Endothelial cell of umbilical vein (primary cell): Measurements from ENCODE around the gene P2RX4. TPM values are rescaled to one million over a fixed set of nuclear protein-coding genes. Genes with fewer than 3 reads are reported as not detected.

Experiments used
- BruUV-seq: library from RNA; stranded (reverse); fragments of 400-500 nt; replicated peaks from 2 replicates; lab custom pipeline; 2021; lab: Mats Ljungman, UMichigan
- CTCF ChIA-PET: fragments of 300-600, 350-600 bp; sonication (Branson Sonifier 250); formaldehyde crosslinking; loops from one replicate; lab custom pipeline; 2021; ENCODE audit warnings: antibody characterized with exemption, inconsistent platforms; lab: Charles Lee
- POLR2A ChIA-PET: fragments of 300-600, 350-600 bp; sonication (Branson Sonifier 250); formaldehyde crosslinking; loops from one replicate; lab custom pipeline; 2021; ENCODE audit warnings: antibody characterized with exemption, inconsistent platforms; lab: Charles Lee
- DNase-seq: peaks from one replicate; pipeline ENCODE4 v3.0.0-alpha.2; 2011; ENCODE audit warnings: low read depth, low spot score
- FAIRE-seq: peaks from 2 replicates; lab custom pipeline; 2011; peaks lifted over from hg19 to GRCh38; lab: Jason Lieb, UNC
- H2AFZ ChIP-seq: 2 replicates; pipeline ENCODE4 v1.6.0; 2012; ENCODE audit warnings: low read depth, low read length, control low read depth, inconsistent platforms
- H3K27ac ChIP-seq: 2 replicates; pipeline ENCODE4 v1.5.1; 2011; ENCODE audit warnings: low read depth, mild to moderate bottlenecking, control low read depth, low read length, moderate library complexity; ENCODE audit not compliant: insufficient read depth
- H3K27me3 ChIP-seq, 2 experiments: 2 replicates each; pipeline versions ENCODE4 v1.6.0 to v1.6.1; 2011; ENCODE audit warnings: low read length in 2 of 2, mixed read lengths in 1 of 2; ENCODE audit not compliant: control insufficient read depth in 2 of 2, insufficient read depth in 2 of 2
- H3K36me3 ChIP-seq, 2 experiments: 2 replicates in 1 of 2; 3 replicates in 1 of 2; pipeline ENCODE4 v1.5.1; 2011; ENCODE audit warnings: low read length in 2 of 2, mild to moderate bottlenecking in 1 of 2, moderate library complexity in 1 of 2; ENCODE audit not compliant: control insufficient read depth in 2 of 2, insufficient read depth in 2 of 2; ENCODE audit errors: extremely low read depth in 1 of 2
- H3K4me1 ChIP-seq: 3 replicates; pipeline ENCODE4 v1.5.1; 2011; ENCODE audit warnings: mild to moderate bottlenecking, low read length; ENCODE audit not compliant: control insufficient read depth, insufficient read depth; ENCODE audit errors: extremely low read depth
- H3K4me2 ChIP-seq: 2 replicates; pipeline ENCODE4 v1.6.1; 2011; ENCODE audit warnings: low read length, control low read depth, mixed read lengths; ENCODE audit not compliant: insufficient read depth
- H3K4me3 ChIP-seq, 3 experiments: fragments of 200-600 bp in 1 of 3; sonication (generic), shearing (Covaris generic) in 1 of 3; replicated peaks in 1 of 3; 2 replicates each; pipeline ENCODE4 v1.5.1; 2011 to 2016; ENCODE audit warnings: control low read depth in 3 of 3, low read length in 3 of 3, mild to moderate bottlenecking in 2 of 3, inconsistent platforms in 1 of 3, low read depth in 1 of 3, moderate library complexity in 1 of 3; ENCODE audit not compliant: insufficient read depth in 1 of 3
- H3K79me2 ChIP-seq: 2 replicates; pipeline ENCODE4 v1.6.0; 2012; ENCODE audit warnings: low read length, inconsistent platforms; ENCODE audit not compliant: control insufficient read depth, insufficient read depth
- H3K9ac ChIP-seq: replicated peaks from 2 replicates; pipeline ENCODE3; 2011; ENCODE audit warnings: low read length, control low read depth; ENCODE audit not compliant: insufficient read depth; ENCODE audit errors: extremely low read depth
- H3K9me1 ChIP-seq: replicated peaks from 3 replicates; pipeline ENCODE4 v1.6.0; 2011; ENCODE audit warnings: mild to moderate bottlenecking, low read length; ENCODE audit not compliant: control insufficient read depth, insufficient read depth; ENCODE audit errors: extremely low read depth
- H3K9me3 ChIP-seq: replicated peaks from 2 replicates; pipeline ENCODE4 v1.5.1; 2012; ENCODE audit warnings: low read length, inconsistent platforms; ENCODE audit not compliant: control insufficient read depth, insufficient read depth
- H4K20me1 ChIP-seq: replicated peaks from 2 replicates; pipeline ENCODE3; 2011; ENCODE audit warnings: mild to moderate bottlenecking, low read length; ENCODE audit not compliant: control insufficient read depth, insufficient read depth; ENCODE audit errors: extremely low read depth
- FOS ChIP-seq: IDR thresholded peaks from 2 replicates; pipeline ENCODE4 v1.6.1; 2011; ENCODE audit warnings: mild to moderate bottlenecking, low read length, moderate library complexity, borderline replicate concordance; ENCODE audit not compliant: insufficient read depth
- GATA2 ChIP-seq: IDR thresholded peaks from 2 replicates; pipeline ENCODE4 v1.7.0; 2011; ENCODE audit warnings: low read depth, mild to moderate bottlenecking, moderate library complexity, mixed read lengths, low read length; ENCODE audit not compliant: insufficient read length, insufficient read depth
- JUN ChIP-seq: IDR thresholded peaks from 2 replicates; pipeline ENCODE4 v1.6.1; 2011; ENCODE audit warnings: borderline replicate concordance, low read depth; ENCODE audit not compliant: insufficient read length, insufficient read depth
- MYC ChIP-seq: IDR thresholded peaks from one replicate; pipeline ENCODE4 v1.6.1; 2011; ENCODE audit warnings: mild to moderate bottlenecking, low read depth, low read length
- POLR2A ChIP-seq: IDR thresholded peaks from 2 replicates; pipeline ENCODE4 v1.6.1; 2012; ENCODE audit warnings: low read depth, mild to moderate bottlenecking, control low read depth, low read length
- POLR2AphosphoS5 ChIP-seq: IDR thresholded peaks from 2 replicates; pipeline ENCODE4 v1.6.1; 2012; ENCODE audit warnings: low read depth, mild to moderate bottlenecking, control low read depth, low read length, moderate library complexity; ENCODE audit not compliant: insufficient read depth
- dilution Hi-C: fragments of 300-500 bp; cut with MboI; formaldehyde crosslinking; loops from one replicate; pipeline ENCODE4 v1.15.0; 2019; ENCODE audit warnings: low sequenced_read_pairs; ENCODE audit not compliant: extremely low pct_ligation_motif_present
- intact Hi-C: fragments of 100-400 bp; cut with micrococcal nuclease; formaldehyde crosslinking; loops from one replicate; pipeline ENCODE4 v1.10.0; 2022
- polyA plus RNA-seq, 4 experiments: library from polyadenylated mRNA; depleted of rRNA in 3 of 4; stranded (reverse) in 3 of 4; unstranded in 1 of 4; fragments of >200 nt; gene quantifications; 2 replicates each; pipeline versions ENCODE4 v1.2.1 to v1.2.3, GENCODE V29; 2011 to 2012; ENCODE audit warnings: missing spikeins in 1 of 4
- total RNA-seq: library from RNA; stranded (reverse); gene quantifications from 2 replicates; pipeline ENCODE4 v1.2.3, GENCODE V29; 2021
- TF ChIP-seq, protein P1 (sequence below), 2 donors: IDR thresholded peaks; 1 replicate in 1 of 2; 2 replicates in 1 of 2; pipeline ENCODE4 v1.5.1; 2011; ENCODE audit warnings: low read length in 2 of 2, mild to moderate bottlenecking in 2 of 2, moderate library complexity in 2 of 2, control low read depth in 1 of 2, inconsistent platforms in 1 of 2, low read depth in 1 of 2; ENCODE audit not compliant: insufficient read depth in 1 of 2; ENCODE audit errors: extremely low read depth in 1 of 2
- TF ChIP-seq, protein P2 (sequence below): IDR thresholded peaks from 2 replicates; pipeline ENCODE4 v1.6.1; 2011; ENCODE audit not compliant: insufficient read depth, insufficient read length

Gene P2RX4
- total and polyA plus RNA-seq, 2 donors (not counting 3 experiments of a cell fraction or from before 2014, with no cell fraction given) = 92.8 to 116 TPM

DNA sequence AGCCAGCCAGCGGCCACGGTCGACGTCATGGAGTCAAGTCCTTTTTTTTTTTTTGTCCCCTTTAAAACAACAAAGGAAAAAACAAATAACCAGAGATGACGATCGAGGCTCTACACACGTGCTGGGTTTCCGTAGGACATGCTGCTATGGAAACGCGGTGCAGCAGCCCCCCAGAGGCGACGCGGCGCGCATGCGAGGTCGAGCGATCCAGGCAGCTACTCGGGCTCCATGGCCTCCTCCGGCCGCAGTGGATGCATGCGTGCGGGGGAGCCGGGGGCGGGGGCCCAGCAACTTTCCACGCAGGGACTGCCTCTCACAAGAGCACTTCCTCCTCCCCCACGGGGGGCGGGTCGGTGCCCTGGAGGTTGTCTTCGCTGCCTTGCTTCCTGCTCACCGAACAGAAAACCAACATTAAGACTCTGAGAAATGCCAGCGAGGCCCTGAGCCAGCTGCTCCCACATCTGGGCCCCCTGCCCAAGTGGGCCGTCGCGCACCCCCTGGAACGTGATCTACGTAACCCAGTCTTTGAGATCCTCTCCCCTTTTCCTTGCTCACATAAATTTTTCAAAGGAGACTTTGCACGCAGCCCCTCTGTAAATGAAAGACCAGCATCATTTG, 30.7 kb downstream of the P2RX4 start:
- no peaks in the 10 kb centered on the region for H4K20me1 ChIP-seq
- H3K9me3 ChIP-seq = no peaks in the 10 kb centered on the region
- peaks cover 14% of the 10 kb centered on the region for H3K4me1 ChIP-seq
- H3K79me2 ChIP-seq = no peaks in the 10 kb centered on the region
- no peak overlapping the region for H2AFZ ChIP-seq
- intact Hi-C loops (no loop called here), dilution Hi-C loops (no loop called here)
- H3K4me2 ChIP-seq = no peak overlapping the region
- H3K4me3 ChIP-seq = no peak overlapping the region
- ChIA-PET CTCF (no interaction called here), POLR2A (no interaction called here)
- peaks cover 0 to 31% of the 10 kb centered on the region in 2 experiments for H3K36me3 ChIP-seq
- no peaks in the 10 kb centered on the region for H3K9me1 ChIP-seq
- no peak overlapping the region for H3K27ac ChIP-seq
- TF ChIP-seq GATA2 (no peak), POLR2AphosphoS5 (no peak), FOS (no peak), MYC (no peak), POLR2A (no peak), JUN (no peak)
- TF ChIP-seq, protein P1, sequence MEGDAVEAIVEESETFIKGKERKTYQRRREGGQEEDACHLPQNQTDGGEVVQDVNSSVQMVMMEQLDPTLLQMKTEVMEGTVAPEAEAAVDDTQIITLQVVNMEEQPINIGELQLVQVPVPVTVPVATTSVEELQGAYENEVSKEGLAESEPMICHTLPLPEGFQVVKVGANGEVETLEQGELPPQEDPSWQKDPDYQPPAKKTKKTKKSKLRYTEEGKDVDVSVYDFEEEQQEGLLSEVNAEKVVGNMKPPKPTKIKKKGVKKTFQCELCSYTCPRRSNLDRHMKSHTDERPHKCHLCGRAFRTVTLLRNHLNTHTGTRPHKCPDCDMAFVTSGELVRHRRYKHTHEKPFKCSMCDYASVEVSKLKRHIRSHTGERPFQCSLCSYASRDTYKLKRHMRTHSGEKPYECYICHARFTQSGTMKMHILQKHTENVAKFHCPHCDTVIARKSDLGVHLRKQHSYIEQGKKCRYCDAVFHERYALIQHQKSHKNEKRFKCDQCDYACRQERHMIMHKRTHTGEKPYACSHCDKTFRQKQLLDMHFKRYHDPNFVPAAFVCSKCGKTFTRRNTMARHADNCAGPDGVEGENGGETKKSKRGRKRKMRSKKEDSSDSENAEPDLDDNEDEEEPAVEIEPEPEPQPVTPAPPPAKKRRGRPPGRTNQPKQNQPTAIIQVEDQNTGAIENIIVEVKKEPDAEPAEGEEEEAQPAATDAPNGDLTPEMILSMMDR (IDR thresholded peaks at IDR 0.05; ENCODE audit: extremely low read depth in 1 of 2, insufficient read depth in 1 of 2, low read depth in 1 of 2, low read length in 2 of 2) = no peak
- TF ChIP-seq, protein P2, sequence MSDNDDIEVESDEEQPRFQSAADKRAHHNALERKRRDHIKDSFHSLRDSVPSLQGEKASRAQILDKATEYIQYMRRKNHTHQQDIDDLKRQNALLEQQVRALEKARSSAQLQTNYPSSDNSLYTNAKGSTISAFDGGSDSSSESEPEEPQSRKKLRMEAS = no peak
- DNase-seq (no peak), FAIRE-seq (no peak)
- BruUV-seq = no TSS peak
- H3K9ac ChIP-seq = no peak overlapping the region
- no peaks in the 10 kb centered on the region for H3K27me3 ChIP-seq
